Ishikawa (cell line): ENCODE results near the gene RAP2B.

ENCODE experiments used
- CEBPB ChIP-seq: IDR thresholded peaks from 2 replicates; pipeline ENCODE4 v1.6.1; 2012
- CREB1 ChIP-seq: IDR thresholded peaks from 2 replicates; pipeline ENCODE4 v1.6.1; 2012; ENCODE audit warnings: low read depth
- EGR1 ChIP-seq: IDR thresholded peaks from 2 replicates; pipeline ENCODE4 v1.6.1; 2012
- EP300 ChIP-seq: IDR thresholded peaks from 2 replicates; pipeline ENCODE4 v1.6.1; 2012; ENCODE audit warnings: borderline replicate concordance
- FOXM1 ChIP-seq: IDR thresholded peaks from 2 replicates; pipeline ENCODE4 v1.6.1; 2012; ENCODE audit warnings: low read depth, borderline replicate concordance
- MAX ChIP-seq: IDR thresholded peaks from 2 replicates; pipeline ENCODE4 v1.6.1; 2012
- NFIC ChIP-seq: IDR thresholded peaks from 2 replicates; pipeline ENCODE4 v1.6.1; 2012
- RAD21 ChIP-seq: IDR thresholded peaks from 2 replicates; pipeline ENCODE4 v1.6.1; 2012; ENCODE audit warnings: low read depth
- REST ChIP-seq: IDR thresholded peaks from 2 replicates; pipeline ENCODE4 v1.6.1; 2012; ENCODE audit warnings: low read depth, mild to moderate bottlenecking
- TAF1 ChIP-seq: IDR thresholded peaks from 2 replicates; pipeline ENCODE4 v1.6.1; 2012; ENCODE audit warnings: low read depth, mild to moderate bottlenecking
- TCF12 ChIP-seq: IDR thresholded peaks from 2 replicates; pipeline ENCODE4 v1.6.1; 2012; ENCODE audit warnings: low read depth
- TEAD4 ChIP-seq: IDR thresholded peaks from 2 replicates; pipeline ENCODE4 v1.6.1; 2012
- YY1 ChIP-seq: IDR thresholded peaks from 2 replicates; pipeline ENCODE4 v1.6.1; 2012; ENCODE audit warnings: low read depth
- ZBTB7A ChIP-seq: IDR thresholded peaks from 2 replicates; pipeline ENCODE4 v1.6.1; 2012; ENCODE audit warnings: low read depth
- TF ChIP-seq, protein P1 (sequence below): IDR thresholded peaks from 2 replicates; pipeline ENCODE4 v1.6.1; 2012

The RAP2B gene

DNA sequence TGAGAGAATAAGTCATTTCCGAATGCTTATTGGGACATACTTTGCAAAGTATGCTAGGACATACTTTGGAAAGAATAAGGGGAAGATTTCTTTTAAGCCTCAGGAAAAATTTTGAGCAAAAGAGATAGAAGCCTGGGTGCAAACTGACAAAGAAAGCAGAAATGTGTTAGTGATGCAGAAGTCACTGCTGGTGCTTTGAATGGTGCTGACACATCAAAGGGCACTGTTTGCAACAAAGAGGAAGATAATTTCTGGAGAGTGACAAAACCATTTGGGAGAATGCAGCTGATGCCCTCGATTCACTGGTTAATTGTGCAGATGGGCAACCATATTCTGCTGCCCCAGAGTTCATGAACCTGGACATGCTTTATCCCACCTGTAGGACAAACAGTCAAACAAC lies 11.0 kb upstream of the RAP2B start:
- TF ChIP-seq TAF1 (no peak), YY1 (no peak), REST (no peak), TEAD4 (no peak), CREB1 (no peak), CEBPB (no peak), RAD21 (no peak), ZBTB7A (no peak), EGR1 (no peak), TCF12 (no peak), EP300 (no peak), NFIC (no peak), MAX (no peak), FOXM1 (no peak)
- TF ChIP-seq, protein P1, sequence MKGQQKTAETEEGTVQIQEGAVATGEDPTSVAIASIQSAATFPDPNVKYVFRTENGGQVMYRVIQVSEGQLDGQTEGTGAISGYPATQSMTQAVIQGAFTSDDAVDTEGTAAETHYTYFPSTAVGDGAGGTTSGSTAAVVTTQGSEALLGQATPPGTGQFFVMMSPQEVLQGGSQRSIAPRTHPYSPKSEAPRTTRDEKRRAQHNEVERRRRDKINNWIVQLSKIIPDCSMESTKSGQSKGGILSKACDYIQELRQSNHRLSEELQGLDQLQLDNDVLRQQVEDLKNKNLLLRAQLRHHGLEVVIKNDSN, result no peak

- TF ChIP-seq CEBPB (no peak), TAF1 (no peak), CREB1 (no peak), MAX (no peak), EGR1 (no peak), REST (no peak), TEAD4 (no peak), RAD21 (no peak), YY1 (no peak), FOXM1 (no peak), TCF12 (no peak), EP300 (no peak), NFIC (no peak), ZBTB7A (no peak)
- TF ChIP-seq, protein P1, result no peak
Observed at GRCh38 chr3:153158189-153158588, 3.8 kb upstream of the RAP2B start.

GRCh38 chr3:153158961-153159735 lies 2.9 kb upstream of the RAP2B start:
- no peak for TF ChIP-seq YY1
- TF ChIP-seq NFIC, result no peak
- TF ChIP-seq, protein P1, result no peak
- no peak for TF ChIP-seq RAD21
- no peak for TF ChIP-seq TCF12
- TF ChIP-seq TAF1, result no peak
- no peak for TF ChIP-seq CEBPB
- no peak for TF ChIP-seq EGR1
- no peak for TF ChIP-seq MAX
- TF ChIP-seq TEAD4, result no peak
- TF ChIP-seq EP300, result no peak
- no peak for TF ChIP-seq FOXM1
- TF ChIP-seq REST, result no peak
- TF ChIP-seq ZBTB7A, result no peak
- no peak for TF ChIP-seq CREB1
